C4-2B (cell line): Measurements from ENCODE around the gene GOLGA8S.
A peak's percentile ranks its signal among the peaks of the same experiment; 100 is the strongest.
"Not testable (repeated sequence)": the region's sequence is repeated elsewhere in the genome, so short reads cannot be mapped to it uniquely, and the experiment has no call there.

Experiments used
- H3K27ac ChIP-seq: fragments of 450-650 bp; 2 replicates; pipeline ENCODE4 v1.5.1; 2017
- CTCF ChIP-seq: fragments of 450-650 bp; conservative IDR thresholded peaks from 2 replicates; pipeline ENCODE4 v1.5.1; 2017; ENCODE audit warnings: mild to moderate bottlenecking
- ZFX ChIP-seq: fragments of 450-650 bp; IDR thresholded peaks from 2 replicates; pipeline ENCODE4 v1.6.1; 2017

Gene GOLGA8S

GRCh38 chr15:23401627-23402026, 47.1 kb downstream of the GOLGA8S start:
- no peak overlapping the region for H3K27ac ChIP-seq
- TF ChIP-seq ZFX (no peak), CTCF (no peak)

GRCh38 chr15:23402140-23402539, 47.6 kb downstream of the GOLGA8S start:
- H3K27ac ChIP-seq = no peak overlapping the region
- TF ChIP-seq CTCF (no peak), ZFX (no peak)

GRCh38 chr15:23402544-23402943, 48.0 kb downstream of the GOLGA8S start:
- H3K27ac ChIP-seq = no peak overlapping the region
- no peak for TF ChIP-seq ZFX
- TF ChIP-seq CTCF = no peak

GRCh38 chr15:23403550-23403949, 49.0 kb downstream of the GOLGA8S start:
- H3K27ac ChIP-seq = peak overlapping the region; percentile 58
- no peak for TF ChIP-seq CTCF
- TF ChIP-seq ZFX = no peak

- TF ChIP-seq CTCF = no peak
- H3K27ac ChIP-seq = no peak overlapping the region
These were observed 57.3 kb downstream of the GOLGA8S start for GRCh38 chr15:23411841-23412240.

- not testable (repeated sequence) for H3K27ac ChIP-seq
These were observed 58.5 kb downstream of the GOLGA8S start for GRCh38 chr15:23412881-23413600.
